HCT116 (cell line): Measurements from ENCODE around the gene CCDC138. TPM values are rescaled to one million over a fixed set of nuclear protein-coding genes. Genes with fewer than 3 reads are reported as not detected.

Source experiments
- ATAC-seq: fragments of 200-7000 bp; cut with Tn5 transposase; 2 replicates; pipeline ENCODE4 v1.9.1; 2020; ENCODE audit warnings: mild to moderate bottlenecking, moderate library complexity
- BruUV-seq: library from RNA; stranded (reverse); fragments of 400-500 nt; replicated peaks from 2 replicates; lab custom pipeline; 2021; lab: Mats Ljungman, UMichigan
- CTCF ChIA-PET: fragments of 300-600 bp; sonication (Branson Sonifier 250); formaldehyde crosslinking; loops from one replicate; lab custom pipeline; 2021; ENCODE audit warnings: antibody characterized with exemption; lab: Charles Lee
- POLR2A ChIA-PET: fragments of 300-600, 350-600 bp; sonication (Branson Sonifier 250); formaldehyde crosslinking; loops from one replicate; lab custom pipeline; 2021; ENCODE audit warnings: antibody characterized with exemption; lab: Charles Lee
- RAD21 ChIA-PET, 2 experiments: fragments of 300-600 bp; sonication (Branson Sonifier 250); formaldehyde crosslinking; loops; one replicate each; lab custom pipeline; 2023; ENCODE audit warnings: low total read pairs in 2 of 2; ENCODE audit not compliant: uncharacterized antibody in 2 of 2, unreplicated experiment in 2 of 2, low non-redundant PET in 1 of 2; lab: Charles Lee
- DNase-seq: peaks from one replicate; pipeline ENCODE4 v3.0.0-alpha.2; 2010; ENCODE audit warnings: low read depth, low spot score
- H2AFZ ChIP-seq: fragments of 200-600 bp; shearing (Covaris generic), sonication (generic); 2 replicates; pipeline ENCODE4 v1.6.1; 2017; ENCODE audit warnings: low read depth, mixed run types, mixed read lengths, antibody characterized with exemption, low read length; ENCODE audit not compliant: poor library complexity, severe bottlenecking
- H3K27ac ChIP-seq: 2 replicates; pipeline ENCODE4 v1.5.1; 2012; ENCODE audit warnings: low read depth, low read length
- H3K27me3 ChIP-seq: fragments of 200-600 bp; sonication (generic); 2 replicates; pipeline ENCODE4 v1.6.1; 2016; ENCODE audit warnings: mixed run types, low read length, mixed read lengths; ENCODE audit not compliant: insufficient read depth
- H3K36me3 ChIP-seq, 2 experiments: fragments of 200-500 bp in 1 of 2; fragments of 200-600 bp in 1 of 2; sonication (Bioruptor generic) in 1 of 2; sonication (generic) in 1 of 2; 2 replicates each; pipeline versions ENCODE4 v1.5.1 to v1.6.1; 2014 to 2016; ENCODE audit warnings: low read length in 2 of 2, inconsistent platforms in 1 of 2, mixed read lengths in 1 of 2, mixed run types in 1 of 2; ENCODE audit not compliant: insufficient read depth in 2 of 2, control insufficient read depth in 1 of 2
- H3K4me1 ChIP-seq, 2 experiments: fragments of 200-600 bp in 1 of 2; sonication (generic) in 1 of 2; 2 replicates each; pipeline versions ENCODE4 v1.5.1 to v1.6.1; 2012 to 2017; ENCODE audit warnings: low read length in 2 of 2, inconsistent platforms in 1 of 2, mild to moderate bottlenecking in 1 of 2, mixed read lengths in 1 of 2, mixed run types in 1 of 2, moderate library complexity in 1 of 2; ENCODE audit not compliant: insufficient read depth in 2 of 2, control insufficient read depth in 1 of 2
- H3K4me2 ChIP-seq: fragments of 200-600 bp; sonication (generic); 2 replicates; pipeline ENCODE4 v1.6.1; 2017; ENCODE audit warnings: mixed run types, low read length, mixed read lengths
- H3K4me3 ChIP-seq, 2 experiments: fragments of 200-600 bp in 1 of 2; sonication (generic) in 1 of 2; replicated peaks in 1 of 2; 2 replicates each; pipeline ENCODE4 v1.5.1; 2011 to 2016; ENCODE audit warnings: low read length in 2 of 2, control low read depth in 1 of 2, low read depth in 1 of 2, mild to moderate bottlenecking in 1 of 2, mixed read lengths in 1 of 2, mixed run types in 1 of 2
- H3K79me2 ChIP-seq: fragments of 200-600 bp; sonication (generic); 2 replicates; pipeline ENCODE4 v1.6.1; 2017; ENCODE audit warnings: mild to moderate bottlenecking, mixed run types, low read length, moderate library complexity, mixed read lengths; ENCODE audit not compliant: insufficient read depth
- H3K9ac ChIP-seq: fragments of 200-600 bp; sonication (generic); 2 replicates; pipeline ENCODE4 v1.6.1; 2016; ENCODE audit warnings: low read length, mixed read lengths
- H3K9me2 ChIP-seq: fragments of 200-600 bp; sonication (generic), shearing (Covaris generic); 2 replicates; pipeline ENCODE4 v1.6.1; 2017; ENCODE audit warnings: mixed run types, mild to moderate bottlenecking, moderate library complexity; ENCODE audit not compliant: insufficient read depth
- H3K9me3 ChIP-seq, 2 experiments: fragments of 200-500 bp in 1 of 2; fragments of 200-600 bp in 1 of 2; sonication (Bioruptor generic) in 1 of 2; sonication (generic) in 1 of 2; 2 replicates each; pipeline ENCODE4 v1.6.1; 2014 to 2017; ENCODE audit warnings: low read length in 2 of 2, mixed read lengths in 2 of 2, inconsistent platforms in 1 of 2, low read depth in 1 of 2, mild to moderate bottlenecking in 1 of 2, mixed run types in 1 of 2, moderate library complexity in 1 of 2; ENCODE audit not compliant: control insufficient read depth in 1 of 2, insufficient read depth in 1 of 2
- H4K20me1 ChIP-seq: fragments of 200-600 bp; sonication (generic), shearing (Covaris generic); 2 replicates; pipeline ENCODE4 v1.6.1; 2017; ENCODE audit warnings: mixed run types, mild to moderate bottlenecking, moderate library complexity; ENCODE audit not compliant: insufficient read depth
- FOSL1 ChIP-seq: IDR thresholded peaks from 2 replicates; pipeline ENCODE4 v1.6.1; 2012; ENCODE audit warnings: low read depth
- JUND ChIP-seq: IDR thresholded peaks from 2 replicates; pipeline ENCODE4 v1.6.1; 2012
- intact Hi-C: fragments of 100-400 bp; cut with micrococcal nuclease; formaldehyde crosslinking; loops from 2 replicates; pipeline ENCODE4 v1.10.0; 2022
- total RNA-seq: library from RNA; stranded (reverse); gene quantifications from one replicate; pipeline ENCODE4 v1.2.1, GENCODE V29; 2021; ENCODE audit not compliant: unreplicated experiment
- TF ChIP-seq, protein P1 (sequence below), 3 experiments: fragments of 200-600 bp in 1 of 3; sonication (generic) in 1 of 3; IDR thresholded peaks in 2 of 3; conservative IDR thresholded peaks in 1 of 3; 2 replicates each; pipeline ENCODE4 v1.5.1; 2012 to 2017; ENCODE audit warnings: low read depth in 2 of 3, low read length in 2 of 3, antibody characterized with exemption in 1 of 3, borderline replicate concordance in 1 of 3, control low read depth in 1 of 3, mild to moderate bottlenecking in 1 of 3, mixed read lengths in 1 of 3, mixed run types in 1 of 3, moderate library complexity in 1 of 3; ENCODE audit not compliant: insufficient read depth in 1 of 3

CCDC138 gene
- total RNA-seq, 1 experiment from 2014 or later = 13.4 TPM

DNA sequence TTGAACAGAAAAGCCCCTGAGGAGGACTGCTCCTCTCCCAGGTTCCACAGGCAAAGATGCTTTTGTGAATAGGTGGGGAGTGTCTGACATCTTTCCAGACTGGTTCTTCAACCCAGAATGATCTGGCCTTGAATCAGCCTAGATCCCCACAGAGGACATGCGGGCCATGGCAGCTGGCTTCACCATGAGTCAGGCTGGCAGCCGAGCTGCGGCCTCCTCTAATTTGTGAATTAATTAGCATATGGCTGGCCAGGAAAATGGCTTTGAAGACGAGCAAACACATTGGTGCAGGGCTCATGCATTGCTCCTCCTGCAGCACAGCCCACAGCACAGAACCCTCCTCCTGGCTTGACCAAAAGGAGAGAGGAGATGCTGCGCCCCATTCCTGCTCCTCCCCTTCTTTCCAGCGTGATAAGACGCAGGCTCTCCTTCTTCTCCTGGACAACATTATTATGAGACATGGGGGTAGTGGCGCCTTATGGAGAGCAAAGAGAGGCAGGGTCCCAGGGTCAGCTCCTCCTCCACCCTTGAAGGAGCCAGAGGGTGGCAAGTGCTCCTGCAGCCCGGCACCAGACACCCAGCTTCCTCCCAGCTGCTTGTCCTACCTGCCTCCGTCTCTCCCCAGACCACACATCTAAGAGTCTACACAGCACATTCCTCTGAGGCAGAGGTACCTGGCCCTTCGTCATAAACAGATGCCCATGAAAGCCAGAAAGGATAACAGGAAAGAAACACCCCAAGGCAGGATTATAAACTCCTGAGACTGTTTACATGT, 135.8 kb downstream of the CCDC138 start:
- TF ChIP-seq, protein P1, sequence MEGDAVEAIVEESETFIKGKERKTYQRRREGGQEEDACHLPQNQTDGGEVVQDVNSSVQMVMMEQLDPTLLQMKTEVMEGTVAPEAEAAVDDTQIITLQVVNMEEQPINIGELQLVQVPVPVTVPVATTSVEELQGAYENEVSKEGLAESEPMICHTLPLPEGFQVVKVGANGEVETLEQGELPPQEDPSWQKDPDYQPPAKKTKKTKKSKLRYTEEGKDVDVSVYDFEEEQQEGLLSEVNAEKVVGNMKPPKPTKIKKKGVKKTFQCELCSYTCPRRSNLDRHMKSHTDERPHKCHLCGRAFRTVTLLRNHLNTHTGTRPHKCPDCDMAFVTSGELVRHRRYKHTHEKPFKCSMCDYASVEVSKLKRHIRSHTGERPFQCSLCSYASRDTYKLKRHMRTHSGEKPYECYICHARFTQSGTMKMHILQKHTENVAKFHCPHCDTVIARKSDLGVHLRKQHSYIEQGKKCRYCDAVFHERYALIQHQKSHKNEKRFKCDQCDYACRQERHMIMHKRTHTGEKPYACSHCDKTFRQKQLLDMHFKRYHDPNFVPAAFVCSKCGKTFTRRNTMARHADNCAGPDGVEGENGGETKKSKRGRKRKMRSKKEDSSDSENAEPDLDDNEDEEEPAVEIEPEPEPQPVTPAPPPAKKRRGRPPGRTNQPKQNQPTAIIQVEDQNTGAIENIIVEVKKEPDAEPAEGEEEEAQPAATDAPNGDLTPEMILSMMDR (IDR thresholded peaks at IDR 0.05 in 2 of 3, conservative IDR thresholded peaks at IDR 0.05 in 1 of 3; ENCODE audit: borderline replicate concordance in 1 of 3, insufficient read depth in 1 of 3, low read depth in 2 of 3, low read length in 2 of 3) = no peak
- peak; percentile 18; the same call in 1 of the 2 replicates for TF ChIP-seq FOSL1
- H3K4me1 ChIP-seq = peaks cover 4 to 22% of the 10 kb centered on the region in 2 experiments; a peak in 3 of 4 replicates
- ChIA-PET POLR2A (no interaction called here), RAD21 (no interaction called here), CTCF (no interaction called here)
- H3K27ac ChIP-seq = no peak overlapping the region
- H3K9me3 ChIP-seq = no peaks in the 10 kb centered on the region
- H3K27me3 ChIP-seq = no peaks in the 10 kb centered on the region
- no peaks in the 10 kb centered on the region for H3K79me2 ChIP-seq
- ATAC-seq (no peak), DNase-seq (no peak)
- H4K20me1 ChIP-seq = no peaks in the 10 kb centered on the region
- no peak overlapping the region for H3K4me3 ChIP-seq
- H3K36me3 ChIP-seq = no peaks in the 10 kb centered on the region
- H2AFZ ChIP-seq = no peak overlapping the region
- intact Hi-C loops = no loop called here
- no peaks in the 10 kb centered on the region for H3K9me2 ChIP-seq
- no TSS peak for BruUV-seq
- no peak overlapping the region for H3K9ac ChIP-seq
- H3K4me2 ChIP-seq = peak overlapping the region; percentile 54

DNA sequence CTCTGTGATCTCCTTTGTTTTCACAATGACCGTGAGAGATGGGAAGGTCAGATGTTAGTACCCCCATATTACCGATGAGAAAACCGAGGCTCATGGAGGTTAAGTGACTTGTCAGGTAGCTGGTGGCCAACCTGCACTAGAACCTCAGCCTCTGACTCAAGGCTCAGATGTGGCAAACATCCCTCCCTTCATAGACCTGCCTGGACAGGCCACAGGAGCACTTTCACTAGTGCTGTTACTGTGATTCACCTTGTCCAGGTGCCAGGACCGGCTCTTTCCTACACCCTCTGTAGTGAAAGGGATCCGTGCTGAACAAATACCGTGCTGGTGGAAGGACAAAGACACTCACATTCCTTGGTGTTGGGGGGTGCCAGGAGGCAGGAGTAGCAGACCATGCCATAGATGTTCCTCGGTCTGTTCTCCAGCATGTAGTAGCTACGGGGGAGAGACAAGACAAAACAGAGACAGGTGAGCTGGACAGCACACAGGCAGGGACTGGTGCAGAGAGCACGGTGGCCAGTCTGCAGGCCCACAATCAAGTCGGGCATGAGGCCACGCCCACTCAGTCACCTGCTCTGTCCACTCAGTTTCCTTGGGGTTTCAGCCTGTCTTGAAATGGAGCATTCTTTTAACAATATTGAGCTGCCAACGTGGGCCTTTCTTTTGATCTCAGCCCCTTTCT, 136.6 kb downstream of the CCDC138 start:
- Histone ChIP-seq H3K4me2 (peak overlapping the region; percentile 54), H3K4me1 (peaks cover 4 to 22% of the 10 kb centered on the region in 2 experiments; a peak in 3 of 4 replicates)
- TF ChIP-seq JUND = peak; percentile 49
- TF ChIP-seq, protein P1 (IDR thresholded peaks at IDR 0.05 in 2 of 3, conservative IDR thresholded peaks at IDR 0.05 in 1 of 3; ENCODE audit: borderline replicate concordance in 1 of 3, insufficient read depth in 1 of 3, low read depth in 2 of 3, low read length in 2 of 3) = no peak
- TF ChIP-seq, all 23 proteins: peak for 1
- H3K9me2 ChIP-seq = no peaks in the 10 kb centered on the region
- H3K27ac ChIP-seq = no peak overlapping the region
- RAD21 ChIA-PET = no interaction called here
- no peaks in the 10 kb centered on the region for H4K20me1 ChIP-seq
- H3K79me2 ChIP-seq = no peaks in the 10 kb centered on the region
- no peak overlapping the region for H3K9ac ChIP-seq
- CTCF ChIA-PET = no interaction called here
- H3K4me3 ChIP-seq = no peak overlapping the region
- DNase-seq (peak; percentile 21), ATAC-seq (peak; percentile 78)
- BruUV-seq = no TSS peak
- intact Hi-C loops = no loop called here
- H3K27me3 ChIP-seq = no peaks in the 10 kb centered on the region
- no peaks in the 10 kb centered on the region for H3K9me3 ChIP-seq
- H3K36me3 ChIP-seq = no peaks in the 10 kb centered on the region
- POLR2A ChIA-PET = no interaction called here
- H2AFZ ChIP-seq = peak overlapping the region; percentile 26
